ENCODE measurements around the gene CAMKK1. TPM values are rescaled to one million over a fixed set of nuclear protein-coding genes. Genes with fewer than 3 reads are reported as not detected.

Gene CAMKK1
- total and polyA plus RNA-seq, 7 donors: 0.91 to 2.3 (median 1.5) TPM

DNA sequence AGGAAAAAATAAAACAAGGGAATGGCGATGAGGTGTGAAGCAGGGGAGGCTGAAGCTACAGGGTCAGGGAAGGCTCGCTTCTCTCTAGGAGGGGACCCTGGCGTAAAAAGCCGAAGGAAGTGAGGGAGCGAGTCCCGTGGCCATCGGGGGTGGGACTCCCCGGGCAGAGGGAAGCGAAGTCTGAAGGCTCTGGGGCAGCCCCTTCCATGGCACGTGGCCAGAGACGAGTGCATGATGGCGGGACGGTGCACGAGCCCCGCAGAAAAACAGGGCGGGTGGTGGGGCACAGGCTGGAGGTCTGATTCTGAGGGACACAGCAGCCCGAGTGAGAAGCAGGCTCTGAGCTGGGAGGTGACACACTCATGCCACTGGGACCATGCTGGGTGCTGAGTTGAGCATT, 25.7 kb downstream of the CAMKK1 start:
- WGBS, 3 donors: 81 to 87% (median 84%) methylated on average over 17 of the region's 17 CpGs
- Histone ChIP-seq H3K4me3 (no peak overlapping the region), H3K27ac (no peak overlapping the region), H3K4me1 (no peaks in the 10 kb centered on the region), H3K9me3 (no peaks in the 10 kb centered on the region), H3K36me3 (ENCODE audit: insufficient read depth in 1 of 2, low read depth in 1 of 2) (peaks cover 0 to 6% of the 10 kb centered on the region in 2 donors), H3K27me3 (ENCODE audit: insufficient read depth in 3 of 3, low read length in 2 of 3) (peaks cover 0 to 6% (median 0%) of the 10 kb centered on the region in 3 donors)
- TF ChIP-seq, protein P1, sequence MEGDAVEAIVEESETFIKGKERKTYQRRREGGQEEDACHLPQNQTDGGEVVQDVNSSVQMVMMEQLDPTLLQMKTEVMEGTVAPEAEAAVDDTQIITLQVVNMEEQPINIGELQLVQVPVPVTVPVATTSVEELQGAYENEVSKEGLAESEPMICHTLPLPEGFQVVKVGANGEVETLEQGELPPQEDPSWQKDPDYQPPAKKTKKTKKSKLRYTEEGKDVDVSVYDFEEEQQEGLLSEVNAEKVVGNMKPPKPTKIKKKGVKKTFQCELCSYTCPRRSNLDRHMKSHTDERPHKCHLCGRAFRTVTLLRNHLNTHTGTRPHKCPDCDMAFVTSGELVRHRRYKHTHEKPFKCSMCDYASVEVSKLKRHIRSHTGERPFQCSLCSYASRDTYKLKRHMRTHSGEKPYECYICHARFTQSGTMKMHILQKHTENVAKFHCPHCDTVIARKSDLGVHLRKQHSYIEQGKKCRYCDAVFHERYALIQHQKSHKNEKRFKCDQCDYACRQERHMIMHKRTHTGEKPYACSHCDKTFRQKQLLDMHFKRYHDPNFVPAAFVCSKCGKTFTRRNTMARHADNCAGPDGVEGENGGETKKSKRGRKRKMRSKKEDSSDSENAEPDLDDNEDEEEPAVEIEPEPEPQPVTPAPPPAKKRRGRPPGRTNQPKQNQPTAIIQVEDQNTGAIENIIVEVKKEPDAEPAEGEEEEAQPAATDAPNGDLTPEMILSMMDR (IDR thresholded peaks at IDR 0.05): no peak
- no peak for ATAC-seq
- DNase-seq: no peak
- intact Hi-C loops (cut with DNase I): no loop called here

- intact Hi-C loops (cut with DNase I): no loop called here
- H3K4me1 ChIP-seq: no peaks in the 10 kb centered on the region
- no peaks in the 10 kb centered on the region for H3K9me3 ChIP-seq
- 33 to 46% (median 39%) methylated on average over 19 to 21 of the region's 21 CpGs for WGBS, 3 donors
- peaks cover 0 to 3% of the 10 kb centered on the region in 2 donors for H3K36me3 ChIP-seq (ENCODE audit: insufficient read depth in 1 of 2, low read depth in 1 of 2)
- DNase-seq (no peak), ATAC-seq (peak; percentile 60 to 73 (median 65))
- H3K4me3 ChIP-seq: no peak overlapping the region
- H3K27me3 ChIP-seq (ENCODE audit: insufficient read depth in 3 of 3, low read length in 2 of 3): peaks cover 0 to 6% (median 0%) of the 10 kb centered on the region in 3 donors
- TF ChIP-seq, protein P1 (IDR thresholded peaks at IDR 0.05): no peak
- no peak overlapping the region for H3K27ac ChIP-seq
Observed at GRCh38 chr17:3866276-3866675, 26.6 kb downstream of the CAMKK1 start.

DNA sequence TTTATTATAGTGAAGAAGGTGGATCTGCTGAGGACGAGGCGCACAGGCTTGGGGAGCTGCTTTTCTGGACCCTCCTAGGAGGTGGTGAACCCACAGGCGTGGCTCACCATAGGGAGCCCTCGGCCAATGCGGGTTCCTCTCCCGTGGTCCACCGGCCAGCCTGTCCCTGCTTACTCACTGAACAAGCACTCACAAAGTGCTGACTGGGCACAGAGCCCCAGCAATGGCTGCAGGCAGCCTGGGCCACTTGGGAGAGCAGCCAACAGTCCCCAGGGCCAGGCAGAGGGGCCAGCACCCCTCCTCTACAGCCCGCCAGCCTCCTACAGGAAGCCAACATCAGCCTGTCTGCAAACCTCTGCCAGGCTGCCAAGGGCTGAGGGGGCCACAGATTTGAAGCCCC, 27.7 kb downstream of the CAMKK1 start:
- peak in 2 of 4 donors; percentile 34 for ATAC-seq
- peak in 1 of 2 donors; percentile 46 for DNase-seq

DNA sequence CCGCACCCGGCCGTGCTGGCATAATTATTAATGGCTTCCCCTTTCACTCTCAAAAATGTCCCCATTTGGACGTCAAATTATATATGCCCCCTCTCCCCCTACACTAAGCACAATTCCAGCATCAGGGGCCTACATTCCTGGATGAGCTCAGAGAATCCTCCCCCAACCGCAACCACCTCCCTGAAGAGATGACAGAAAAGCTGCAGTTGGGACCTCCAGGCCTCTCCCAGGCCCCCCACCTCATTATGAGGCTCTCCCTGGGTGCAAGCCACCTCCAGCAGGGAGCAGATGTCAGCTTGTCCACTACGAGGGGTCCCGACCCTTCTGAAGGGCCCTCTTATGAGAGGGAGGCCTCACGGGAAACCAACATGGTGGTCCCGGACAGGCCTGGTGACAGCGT, 28.3 kb downstream of the CAMKK1 start:
- H3K36me3 ChIP-seq (ENCODE audit: insufficient read depth in 1 of 2, low read depth in 1 of 2): peaks cover 0 to 11% of the 10 kb centered on the region in 2 donors
- WGBS, 3 donors: 82 to 90% (median 89%) methylated on average over 10 of the region's 10 CpGs
- no peak overlapping the region for H3K27ac ChIP-seq
- DNase-seq: no peak
- TF ChIP-seq, protein P1 (IDR thresholded peaks at IDR 0.05): no peak
- H3K4me1 ChIP-seq: no peaks in the 10 kb centered on the region
- peaks cover 0 to 6% (median 0%) of the 10 kb centered on the region in 3 donors for H3K27me3 ChIP-seq (ENCODE audit: insufficient read depth in 3 of 3, low read length in 2 of 3)
- no peak for ATAC-seq
- no peaks in the 10 kb centered on the region for H3K9me3 ChIP-seq
- H3K4me3 ChIP-seq: no peak overlapping the region
- intact Hi-C loops (cut with DNase I): loop anchor here in 1 of 2 donors (5.0 kb wide), 1 partner anchor 48 kb away; no protein-coding TSS in a partner anchor

More for the DNA sequence above, 27.7 kb downstream of the CAMKK1 start:
- Histone ChIP-seq H3K4me3 (no peak overlapping the region), H3K36me3 (ENCODE audit: insufficient read depth in 1 of 2, low read depth in 1 of 2) (peaks cover 0 to 11% of the 10 kb centered on the region in 2 donors), H3K9me3 (no peaks in the 10 kb centered on the region), H3K27ac (no peak overlapping the region), H3K27me3 (ENCODE audit: insufficient read depth in 3 of 3, low read length in 2 of 3) (peaks cover 0 to 6% (median 0%) of the 10 kb centered on the region in 3 donors), H3K4me1 (no peaks in the 10 kb centered on the region)
- TF ChIP-seq, protein P1 (IDR thresholded peaks at IDR 0.05): no peak
- intact Hi-C loops (cut with DNase I): no loop called here
- WGBS, 3 donors: 47 to 58% (median 50%) methylated on average over 7 to 8 of the region's 8 CpGs
